Measurements from ENCODE around the gene CCDC3.

GRCh38 chr10:13038391-13038790, 36.9 kb upstream of the CCDC3 start:
- TF ChIP-seq CTCF (IDR thresholded peaks at IDR 0.05) (no peak), POLR2A (IDR thresholded peaks at IDR 0.05) (no peak)
